COLO829 (cell line): ENCODE results near the gene SPECC1L.
"Not testable (repeated sequence)": the region's sequence is repeated elsewhere in the genome, so short reads cannot be mapped to it uniquely, and the experiment has no call there.

Source experiments
- DNase-seq: peaks from one replicate; pipeline ENCODE4 v3.0.0; 2012; ENCODE audit warnings: low spot score

SPECC1L gene

DNA sequence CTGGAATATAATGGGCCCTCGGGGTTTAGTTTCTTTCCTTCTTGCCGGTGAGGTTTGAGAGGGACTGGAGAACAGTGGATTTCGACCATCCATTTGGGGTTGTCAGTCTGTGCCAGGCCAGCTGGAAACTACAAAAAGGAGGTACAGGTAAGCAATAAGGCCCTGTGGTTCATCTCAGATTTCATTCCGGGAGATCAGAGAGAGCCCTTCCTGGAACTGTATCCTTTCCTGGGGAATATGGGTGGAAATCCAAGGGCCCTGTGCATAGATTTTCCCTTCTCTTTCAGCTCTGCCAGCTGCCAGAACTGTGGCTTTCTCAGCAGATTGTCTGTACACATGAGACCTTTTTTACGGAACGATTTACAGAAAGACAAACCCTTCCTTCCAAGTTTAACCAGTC lies 17.2 kb downstream of the SPECC1L start:
- DNase-seq, result not testable (repeated sequence)

DNA sequence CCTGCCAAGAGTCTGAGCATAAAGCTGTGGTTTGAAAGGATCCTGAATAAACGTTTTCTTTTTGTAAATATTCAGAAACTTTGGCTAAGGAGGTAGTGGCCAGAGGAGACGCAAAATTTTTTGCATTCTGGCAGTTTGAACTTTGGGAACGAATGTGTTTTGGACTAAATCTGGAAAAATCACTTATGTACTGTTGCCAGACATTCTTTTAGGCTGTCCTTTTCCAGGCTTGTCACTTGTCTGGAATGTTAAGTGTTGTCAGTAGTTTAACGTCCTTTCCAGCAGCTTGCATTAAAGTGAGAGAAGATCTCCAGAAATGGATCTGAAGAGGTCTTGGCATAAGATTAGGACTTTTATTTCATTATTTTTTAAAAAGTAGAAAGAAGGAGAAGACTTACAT lies 18.5 kb downstream of the SPECC1L start:
- no peak for DNase-seq

- DNase-seq, result no peak
These were observed 19.1 kb downstream of the SPECC1L start for GRCh38 chr22:24289741-24290163.

DNA sequence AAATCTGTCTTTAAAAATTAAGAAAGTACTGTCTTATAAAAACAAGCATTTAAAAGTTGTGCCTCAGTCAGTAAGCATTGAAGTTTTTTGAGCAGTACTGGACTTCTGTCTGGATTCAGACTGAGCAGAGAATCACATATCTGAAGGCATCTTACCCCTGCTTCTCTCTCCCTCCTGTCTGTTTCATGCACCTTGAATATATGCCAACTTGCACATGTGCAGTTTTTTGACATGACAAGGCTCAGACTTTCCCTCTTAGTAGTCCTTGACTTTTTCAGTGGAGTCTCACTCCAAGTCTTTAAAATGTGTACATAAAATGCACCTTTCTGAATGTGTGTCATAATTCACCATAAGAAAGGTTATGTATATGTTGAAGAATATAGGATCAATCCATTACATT lies 19.8 kb downstream of the SPECC1L start:
- no peak for DNase-seq

GRCh38 chr22:24291515-24292201 lies 21.0 kb downstream of the SPECC1L start:
- no peak for DNase-seq

GRCh38 chr22:24292202-24292830 lies 21.7 kb downstream of the SPECC1L start:
- DNase-seq, result not testable (repeated sequence)

DNA sequence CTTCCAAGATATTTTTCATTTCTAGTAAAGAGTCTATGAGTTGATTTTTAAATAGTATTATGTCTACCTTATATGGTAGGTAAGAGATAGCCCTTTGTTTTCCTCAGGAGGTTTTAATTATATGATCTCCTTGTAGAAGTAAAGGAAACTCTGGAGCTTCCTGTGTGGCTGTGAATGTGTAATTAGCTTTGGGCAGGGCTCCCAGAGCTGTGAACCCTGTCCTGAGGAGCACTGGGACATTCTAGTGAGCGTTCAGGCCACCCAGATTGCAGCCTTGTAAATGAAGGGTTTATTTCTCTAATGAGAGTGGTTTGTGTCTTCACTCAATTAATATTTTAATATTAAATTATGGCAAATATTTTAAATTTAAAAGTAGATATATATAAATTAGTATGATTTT lies 24.3 kb downstream of the SPECC1L start:
- not testable (repeated sequence) for DNase-seq

GRCh38 chr22:24298497-24299155 lies 28.0 kb downstream of the SPECC1L start:
- not testable (repeated sequence) for DNase-seq

DNA sequence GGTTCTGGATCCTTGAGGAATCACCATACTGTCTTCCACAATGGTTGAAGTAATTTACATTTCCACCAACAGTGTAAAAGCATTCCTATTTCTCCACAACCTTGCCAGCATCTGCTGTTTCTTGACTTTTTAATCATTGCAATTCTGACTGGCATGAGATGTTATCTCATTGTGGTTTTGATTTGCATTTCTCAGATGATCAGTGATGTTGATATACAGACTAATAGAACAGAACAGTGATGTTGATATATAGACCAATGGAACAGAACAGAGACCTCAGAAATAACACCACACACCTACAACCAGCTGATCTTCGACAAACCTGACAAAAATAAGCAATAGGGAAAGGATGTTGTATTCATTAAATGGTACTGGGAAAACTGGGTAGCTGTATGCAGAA lies 29.9 kb downstream of the SPECC1L start:
- not testable (repeated sequence) for DNase-seq

DNA sequence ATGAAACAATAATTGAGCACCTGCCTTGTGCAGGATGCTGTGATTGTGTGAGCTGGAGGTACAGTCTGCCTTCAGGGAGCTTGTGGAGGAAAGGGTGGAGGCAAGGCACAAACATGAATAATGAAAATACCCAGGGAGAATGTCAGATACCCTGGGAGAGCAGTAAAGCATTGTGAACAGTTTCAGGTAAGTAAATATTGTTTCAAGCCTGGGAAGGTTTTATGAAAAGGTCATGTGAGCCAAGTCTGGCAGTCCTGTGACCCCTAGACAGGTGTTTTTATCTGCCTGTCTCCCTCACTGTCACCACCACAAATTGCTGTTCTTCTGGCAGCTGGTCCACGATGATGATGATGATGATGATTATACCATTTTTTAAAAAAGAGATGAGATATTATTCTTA lies 32.0 kb downstream of the SPECC1L start:
- DNase-seq, result no peak

DNA sequence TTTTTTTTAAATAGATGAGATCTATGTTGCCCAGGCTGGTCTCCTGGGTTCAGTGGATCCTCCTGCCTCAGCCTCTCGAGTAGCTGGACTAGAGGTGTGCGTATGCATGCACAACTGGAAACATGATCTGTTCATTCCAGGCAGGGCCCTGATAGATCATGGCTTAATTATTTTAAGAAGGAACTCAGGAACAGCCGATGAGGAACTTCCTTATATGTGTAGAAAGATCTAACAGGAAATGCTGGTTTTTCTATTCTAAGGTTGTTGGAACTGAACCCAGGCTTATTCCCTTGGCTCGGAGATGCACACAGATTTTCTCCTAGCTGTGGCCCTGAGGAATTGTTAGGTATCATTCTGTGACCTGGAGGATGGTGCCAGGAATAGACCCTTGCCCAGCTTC lies 32.4 kb downstream of the SPECC1L start:
- DNase-seq, result no peak

GRCh38 chr22:24304062-24304675 lies 33.5 kb downstream of the SPECC1L start:
- no peak for DNase-seq

DNA sequence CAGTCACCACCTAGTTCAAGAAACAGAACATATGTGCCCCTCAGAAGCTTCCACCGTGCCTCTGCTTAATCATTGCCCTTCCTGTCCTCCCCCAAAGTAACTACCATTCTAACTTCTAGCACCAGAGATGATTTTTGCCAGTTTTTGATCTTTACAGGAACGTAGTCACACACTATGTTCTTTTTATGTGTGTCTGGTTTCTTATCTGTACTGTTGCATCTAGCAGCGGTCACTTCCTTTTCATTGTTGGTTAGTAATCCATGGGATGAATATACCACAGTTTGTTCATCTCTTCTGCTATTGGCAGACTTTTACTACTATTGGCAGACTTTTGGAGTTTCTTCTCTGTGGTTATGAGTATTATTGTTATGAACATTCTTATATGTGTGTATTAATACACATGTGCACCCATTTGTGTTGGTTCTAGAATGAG lies 34.6 kb downstream of the SPECC1L start:
- no peak for DNase-seq

GRCh38 chr22:24310969-24311368 lies 40.3 kb downstream of the SPECC1L start:
- DNase-seq, result no peak

DNA sequence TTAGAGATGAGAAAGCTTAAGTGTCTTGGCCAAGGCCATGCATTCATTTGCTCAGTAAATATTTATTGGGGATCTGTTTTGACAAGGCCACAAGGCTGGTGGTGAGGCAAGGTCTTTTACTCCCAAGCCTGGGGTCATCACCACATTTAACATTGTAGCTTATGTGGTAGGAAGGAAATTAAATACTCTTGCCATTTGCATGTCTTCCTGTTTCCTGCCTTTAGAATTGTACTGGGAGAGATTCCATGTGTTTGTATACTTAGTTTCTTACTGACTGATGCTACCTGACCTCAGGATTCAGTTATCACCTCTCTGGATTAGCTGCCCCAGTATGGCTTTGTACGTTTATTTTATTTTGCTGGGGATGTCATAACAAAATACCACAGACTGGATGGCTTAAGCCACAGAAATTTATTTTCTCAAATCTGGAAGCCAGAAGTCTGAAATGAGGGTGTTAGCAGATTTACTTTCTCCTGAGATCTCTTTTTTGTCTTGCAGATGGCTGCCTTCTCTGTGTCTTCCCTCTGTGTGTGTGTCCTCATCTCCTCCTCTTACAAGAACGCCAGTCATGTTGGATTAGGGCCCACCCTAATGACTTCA lies 44.8 kb downstream of the SPECC1L start:
- no peak for DNase-seq

DNA sequence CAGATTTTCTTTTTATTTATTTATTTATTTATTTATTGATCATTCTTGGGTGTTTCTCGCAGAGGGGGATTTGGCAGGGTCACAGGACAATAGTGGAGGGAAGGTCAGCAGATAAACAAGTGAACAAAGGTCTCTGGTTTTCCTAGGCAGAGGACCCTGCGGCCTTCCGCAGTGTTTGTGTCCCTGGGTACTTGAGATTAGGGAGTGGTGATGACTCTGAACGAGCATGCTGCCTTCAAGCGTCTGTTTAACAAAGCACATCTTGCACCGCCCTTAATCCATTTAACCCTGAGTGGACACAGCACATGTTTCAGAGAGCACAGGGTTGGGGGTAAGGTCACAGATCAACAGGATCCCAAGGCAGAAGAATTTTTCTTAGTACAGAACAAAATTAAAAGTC lies 45.6 kb downstream of the SPECC1L start:
- DNase-seq, result not testable (repeated sequence)

GRCh38 chr22:24317511-24317910 lies 46.9 kb downstream of the SPECC1L start:
- not testable (repeated sequence) for DNase-seq

GRCh38 chr22:24319451-24319850 lies 48.8 kb downstream of the SPECC1L start:
- DNase-seq, result no peak

- no peak for DNase-seq
These were observed 51.4 kb downstream of the SPECC1L start for GRCh38 chr22:24321999-24322398.

DNA sequence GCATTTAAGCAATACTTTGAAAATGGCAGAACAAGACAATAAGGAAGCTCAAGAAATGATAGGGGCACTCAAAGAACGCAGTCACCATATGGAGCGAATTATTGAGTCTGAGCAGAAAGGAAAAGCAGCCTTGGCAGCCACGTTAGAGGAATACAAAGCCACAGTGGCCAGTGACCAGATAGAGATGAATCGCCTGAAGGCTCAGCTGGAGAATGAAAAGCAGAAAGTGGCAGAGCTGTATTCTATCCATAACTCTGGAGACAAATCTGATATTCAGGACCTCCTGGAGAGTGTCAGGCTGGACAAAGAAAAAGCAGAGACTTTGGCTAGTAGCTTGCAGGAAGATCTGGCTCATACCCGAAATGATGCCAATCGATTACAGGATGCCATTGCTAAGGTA lies 51.9 kb downstream of the SPECC1L start:
- DNase-seq, result no peak

- DNase-seq, result no peak
These were observed 52.6 kb downstream of the SPECC1L start for GRCh38 chr22:24323233-24323632.

- no peak for DNase-seq
These were observed 53.1 kb downstream of the SPECC1L start for GRCh38 chr22:24323695-24324094.
